Activated T-cell treated with anti-CD3 and anti-CD28 coated beads, Interleukin-2, amount 50 U/mL, for 4 hours (primary cell): ENCODE measurements around the gene TOGARAM2. TPM values are rescaled to one million over a fixed set of nuclear protein-coding genes. Genes with fewer than 3 reads are reported as not detected.
"Not testable (repeated sequence)": the region's sequence is repeated elsewhere in the genome, so short reads cannot be mapped to it uniquely, and the experiment has no call there.

ENCODE experiments used
- ATAC-seq, 2 donors: fragments of 200-7000 bp; cut with Tn5 transposase; one replicate each; pipeline ENCODE4 v1.10.0; 2021
- DNase-seq: peaks from one replicate; pipeline ENCODE4 v3.0.0-alpha.2; 2020
- H3K27me3 Mint-ChIP-seq: one replicate; pipeline ENCODE4 v1.8.0; 2021; ENCODE audit warnings: low read depth, mixed read lengths
- H3K36me3 Mint-ChIP-seq: one replicate; pipeline ENCODE4 v1.8.0; 2022; ENCODE audit warnings: mixed read lengths; ENCODE audit not compliant: insufficient read depth
- H3K4me1 Mint-ChIP-seq: one replicate; pipeline ENCODE4 v1.8.0; 2021; ENCODE audit warnings: low read depth, mixed read lengths
- H3K4me3 Mint-ChIP-seq: one replicate; pipeline ENCODE4 v1.8.0; 2021; ENCODE audit warnings: mild to moderate bottlenecking, moderate library complexity, mixed read lengths
- H3K9me3 Mint-ChIP-seq: one replicate; pipeline ENCODE4 v1.8.0; 2021; ENCODE audit warnings: mixed read lengths
- total RNA-seq, 3 donors: library from RNA; stranded (reverse); gene quantifications; one replicate each; pipeline ENCODE4 v1.2.1, GENCODE V29; 2021

The TOGARAM2 gene
- total RNA-seq, 3 donors from 2014 or later, result 2.3 to 7.6 (median 5.1) TPM

- DNase-seq, result no peak
- H3K4me1 Mint-ChIP-seq, result no peaks in the 10 kb centered on the region
- H3K9me3 Mint-ChIP-seq, result no peaks in the 10 kb centered on the region
- peaks cover 7% of the 10 kb centered on the region for H3K27me3 Mint-ChIP-seq
- no peak for ATAC-seq
- H3K36me3 Mint-ChIP-seq, result no peaks in the 10 kb centered on the region
- no peak overlapping the region for H3K4me3 Mint-ChIP-seq
Measured at GRCh38 chr2:29084554-29084953, 103.5 kb downstream of the TOGARAM2 start.

- H3K4me3 Mint-ChIP-seq, H3K36me3 Mint-ChIP-seq, DNase-seq, H3K9me3 Mint-ChIP-seq, ATAC-seq, H3K4me1 Mint-ChIP-seq: not testable (repeated sequence)
- H3K27me3 Mint-ChIP-seq, result peaks cover 12% of the 10 kb centered on the region
Measured at GRCh38 chr2:29090311-29090710, 109.2 kb downstream of the TOGARAM2 start.

- Mint-ChIP-seq H3K36me3 (no peaks in the 10 kb centered on the region), H3K9me3 (no peaks in the 10 kb centered on the region)
Measured at GRCh38 chr2:29096969-29097368, 115.9 kb downstream of the TOGARAM2 start.

GRCh38 chr2:29097569-29097968 lies 116.5 kb downstream of the TOGARAM2 start:
- DNase-seq, result no peak
- H3K4me1 Mint-ChIP-seq, result no peaks in the 10 kb centered on the region
- no peak overlapping the region for H3K4me3 Mint-ChIP-seq
- peaks cover 5% of the 10 kb centered on the region for H3K27me3 Mint-ChIP-seq
- H3K36me3 Mint-ChIP-seq, result no peaks in the 10 kb centered on the region
- no peak for ATAC-seq
- no peaks in the 10 kb centered on the region for H3K9me3 Mint-ChIP-seq

More at GRCh38 chr2:29096969-29097368, 115.9 kb downstream of the TOGARAM2 start:
- Mint-ChIP-seq H3K4me1 (no peaks in the 10 kb centered on the region), H3K4me3 (no peak overlapping the region), H3K27me3 (peaks cover 5% of the 10 kb centered on the region)
- DNase-seq (no peak), ATAC-seq (no peak)

- Mint-ChIP-seq H3K4me1 (no peaks in the 10 kb centered on the region), H3K9me3 (no peaks in the 10 kb centered on the region), H3K27me3 (peaks cover 5% of the 10 kb centered on the region), H3K36me3 (no peaks in the 10 kb centered on the region), H3K4me3 (no peak overlapping the region)
- ATAC-seq (no peak), DNase-seq (no peak)
Measured at GRCh38 chr2:29100564-29100963, 119.5 kb downstream of the TOGARAM2 start.

Other genes with a start within 250 kb of the TOGARAM2 start
- 100 to 1,000 TPM; 197 to 224 (median 210) TPM for gene PPP1CB, start 229.5 kb upstream of the TOGARAM2 start, total RNA-seq
- gene SPDYA, start 170.5 kb upstream of the TOGARAM2 start, total RNA-seq, result under 1 TPM in 2 of 3 donors, not detected in 1; 0.33 to 0.91 TPM
- 10 to 100 TPM; 18.4 to 21.2 (median 21.0) TPM for gene TRMT61B, start 111.0 kb upstream of the TOGARAM2 start, total RNA-seq
- 100 to 1,000 TPM; 230 to 254 (median 250) TPM for gene WDR43, start 86.6 kb upstream of the TOGARAM2 start, total RNA-seq
- gene PCARE, start 93.2 kb downstream of the TOGARAM2 start, total RNA-seq, result not detected
- 10 to 100 TPM; 11.7 to 14.5 (median 12.1) TPM for gene CLIP4, start 134.1 kb downstream of the TOGARAM2 start, total RNA-seq